8988T (cell line): Measurements from ENCODE around the gene DMD.

ENCODE experiments used
- DNase-seq: peaks from one replicate; pipeline ENCODE4 v3.0.0; 2011

The DMD gene

GRCh38 chrX:31316340-31316991 is 1894.9 kb downstream of the DMD start:
- no peak for DNase-seq

- no peak for DNase-seq
Observed at GRCh38 chrX:31314921-31315320, 1896.4 kb downstream of the DMD start.

DNA sequence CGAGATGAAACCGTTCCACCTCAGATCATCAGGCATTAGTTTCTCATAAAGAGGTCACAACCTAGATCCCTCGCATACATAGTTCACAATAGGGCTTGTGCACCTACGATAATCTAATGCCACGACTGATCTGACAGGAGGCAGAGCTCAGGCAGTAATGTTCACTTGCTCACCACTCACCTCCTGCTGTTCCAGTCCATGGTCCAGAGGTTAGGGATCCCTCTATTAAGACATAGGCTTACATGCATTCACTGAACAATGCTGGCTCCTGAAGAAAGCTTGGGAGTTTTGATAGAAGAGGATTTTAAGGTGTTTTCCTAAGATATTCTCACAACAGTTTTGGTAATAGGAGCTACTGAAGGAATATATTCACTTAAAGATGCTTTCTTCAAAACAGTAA is 1903.4 kb downstream of the DMD start:
- no peak for DNase-seq

- DNase-seq, result no peak
Observed at GRCh38 chrX:31302573-31303075, 1908.7 kb downstream of the DMD start.

DNA sequence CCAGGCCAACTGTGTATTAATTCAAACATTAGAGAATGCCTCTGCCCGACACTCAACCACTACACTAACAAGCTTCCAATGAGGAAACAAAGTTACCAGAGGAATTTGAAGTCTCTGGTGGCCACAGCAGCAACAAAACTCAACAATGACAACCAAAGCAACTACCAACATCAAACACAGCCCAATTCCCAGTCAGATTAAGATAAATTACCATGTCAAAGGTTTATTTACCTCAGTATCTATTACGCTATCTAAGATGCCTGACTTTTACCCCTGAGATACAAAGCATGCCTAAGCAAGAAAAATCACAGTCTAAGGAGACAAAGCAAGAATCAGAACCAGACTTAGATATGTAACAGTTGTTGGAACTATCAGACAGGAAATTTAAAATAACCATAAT is 1909.4 kb downstream of the DMD start:
- DNase-seq, result no peak

GRCh38 chrX:31301203-31301602 is 1910.1 kb downstream of the DMD start:
- no peak for DNase-seq

- no peak for DNase-seq
Observed at GRCh38 chrX:31298916-31299315, 1912.4 kb downstream of the DMD start.

DNA sequence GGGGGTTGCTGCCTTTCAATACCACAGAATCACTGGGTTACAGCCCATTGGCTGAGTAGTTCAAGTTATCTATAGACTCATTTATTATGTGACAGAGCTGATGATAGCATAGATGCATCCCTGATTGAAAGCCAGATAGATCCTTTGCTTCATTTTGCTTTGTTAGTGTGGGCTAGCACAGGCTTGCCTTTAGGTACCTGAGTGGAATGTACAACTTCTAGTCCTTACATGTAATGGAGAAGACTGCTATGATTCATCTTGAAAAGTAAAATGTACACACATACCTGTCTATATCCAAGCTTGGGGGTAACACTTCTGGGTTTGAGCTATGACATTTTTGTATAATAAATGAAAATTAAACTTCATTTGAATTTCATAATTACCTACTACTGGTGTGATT is 1913.5 kb downstream of the DMD start:
- no peak for DNase-seq

- DNase-seq, result no peak
Observed at GRCh38 chrX:31294475-31294874, 1916.9 kb downstream of the DMD start.

- DNase-seq, result no peak
Observed at GRCh38 chrX:31293409-31293808, 1917.9 kb downstream of the DMD start.

DNA sequence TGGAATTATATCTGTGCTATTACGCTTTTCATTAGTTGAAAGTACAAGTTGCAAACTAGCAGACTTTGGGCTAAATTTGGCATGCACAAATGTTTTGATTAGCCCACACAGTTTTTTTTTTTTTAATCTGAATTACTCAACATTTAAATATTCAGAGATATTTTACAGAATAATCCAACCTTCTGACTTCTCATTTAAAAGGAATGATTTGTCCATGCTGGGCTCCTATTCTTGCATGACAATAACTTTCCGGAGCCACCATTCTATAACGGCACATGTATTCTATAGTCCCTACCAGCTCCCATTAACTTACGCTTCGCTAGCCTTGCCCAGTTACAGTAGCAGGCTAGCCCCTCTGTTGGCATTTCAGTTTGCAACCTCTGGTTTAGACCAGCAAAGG is 1920.2 kb downstream of the DMD start:
- DNase-seq, result no peak

DNA sequence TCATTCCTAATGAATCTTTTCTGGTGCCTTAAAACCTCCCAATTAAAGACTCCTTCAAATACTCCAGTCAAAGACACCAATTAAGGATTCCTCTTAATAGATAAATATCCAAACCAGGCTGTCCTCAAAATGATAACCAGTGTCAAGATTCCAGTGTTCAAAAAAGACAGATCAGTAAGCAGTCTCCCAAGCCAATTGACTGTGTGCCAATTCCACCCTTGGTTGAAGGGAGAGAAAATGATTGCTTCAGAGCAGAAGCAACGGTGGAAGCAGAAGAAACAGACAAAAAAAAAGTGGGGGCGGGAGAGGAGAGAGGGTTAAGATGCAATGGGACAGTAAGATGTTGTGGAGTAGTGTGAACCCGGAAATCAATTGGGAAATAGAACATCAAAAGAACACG is 1923.5 kb downstream of the DMD start:
- DNase-seq, result no peak

DNA sequence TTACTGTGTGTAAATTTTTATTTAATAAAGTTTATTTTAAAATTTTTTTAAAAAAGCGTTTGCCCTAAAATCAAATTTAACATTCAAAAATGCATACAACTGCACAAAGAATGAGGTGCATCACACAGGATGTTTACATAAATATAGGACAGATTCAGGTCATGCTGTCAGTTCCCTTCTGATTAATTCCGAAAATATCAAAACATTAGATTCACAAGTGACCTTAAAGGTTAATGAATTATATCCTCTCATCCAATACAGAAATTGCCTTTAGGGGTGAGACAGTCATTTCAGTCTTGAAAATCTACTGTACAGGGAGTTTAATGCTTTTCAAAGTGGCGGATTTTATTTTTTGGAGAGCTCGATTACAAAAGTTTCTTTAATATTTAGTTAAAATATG is 1930.8 kb downstream of the DMD start:
- DNase-seq, result no peak

DNA sequence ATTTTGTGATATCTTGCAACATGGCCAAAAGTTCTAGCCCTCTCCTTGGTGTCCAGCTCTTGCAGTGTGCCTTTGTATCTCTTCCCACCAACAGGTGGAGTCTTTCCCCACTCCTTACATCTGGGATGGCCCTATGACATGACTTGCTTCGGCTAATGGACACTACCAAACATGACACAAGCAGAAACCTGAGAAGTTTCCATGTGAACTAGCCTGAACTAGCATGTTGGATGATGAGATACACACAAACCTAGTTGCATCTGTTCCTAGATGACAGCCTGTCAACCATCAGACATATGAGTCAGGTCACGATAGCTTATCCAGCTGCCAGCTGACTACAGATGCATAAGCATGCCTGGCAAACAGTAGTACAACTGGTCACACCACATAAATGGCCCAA is 1932.0 kb downstream of the DMD start:
- DNase-seq, result no peak

GRCh38 chrX:31272472-31272775 is 1938.9 kb downstream of the DMD start:
- DNase-seq, result no peak

DNA sequence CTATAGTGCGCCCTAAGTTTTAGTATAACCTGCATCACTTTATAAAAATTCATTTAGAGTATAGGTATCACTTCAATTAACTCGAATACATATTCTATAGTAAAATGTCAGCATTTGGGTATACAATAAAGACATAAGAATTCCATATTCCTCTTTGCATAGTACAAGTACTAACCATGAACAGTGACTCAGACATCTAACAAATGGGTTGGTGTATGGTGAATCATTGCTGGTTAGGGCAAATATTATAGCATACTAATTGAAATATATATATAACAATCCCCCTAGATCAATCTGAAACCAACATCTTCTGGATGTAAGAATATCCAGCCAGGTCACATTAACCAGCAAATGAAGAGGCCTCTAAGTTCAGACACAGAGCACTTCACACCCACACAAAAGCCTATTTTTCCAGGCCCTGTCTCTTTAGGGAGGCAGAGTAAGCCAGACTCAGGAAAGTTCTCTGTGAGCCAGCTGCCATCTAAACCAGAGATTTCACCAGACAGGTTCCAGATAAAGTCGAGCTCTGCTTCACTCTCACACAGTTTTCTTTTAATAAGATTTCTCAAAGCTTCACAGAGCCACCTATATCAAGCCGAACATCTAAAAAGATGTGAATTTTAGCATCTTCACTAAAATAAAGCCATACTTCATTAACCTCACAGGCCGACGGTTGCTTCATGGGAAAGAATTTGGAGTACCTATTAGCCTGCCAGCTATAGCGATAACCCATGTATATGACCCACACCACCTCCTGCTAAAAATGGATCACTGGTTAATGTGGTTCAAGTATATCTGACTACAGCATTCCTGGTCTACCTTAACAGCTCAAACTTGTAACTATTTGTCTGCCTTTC is 1939.5 kb downstream of the DMD start:
- no peak for DNase-seq

- DNase-seq, result no peak
Observed at GRCh38 chrX:31269914-31270313, 1941.4 kb downstream of the DMD start.

GRCh38 chrX:31268359-31268758 is 1943.0 kb downstream of the DMD start:
- DNase-seq, result no peak

- DNase-seq, result peak; percentile 46
Observed at GRCh38 chrX:31266203-31267076, 1944.9 kb downstream of the DMD start.

DNA sequence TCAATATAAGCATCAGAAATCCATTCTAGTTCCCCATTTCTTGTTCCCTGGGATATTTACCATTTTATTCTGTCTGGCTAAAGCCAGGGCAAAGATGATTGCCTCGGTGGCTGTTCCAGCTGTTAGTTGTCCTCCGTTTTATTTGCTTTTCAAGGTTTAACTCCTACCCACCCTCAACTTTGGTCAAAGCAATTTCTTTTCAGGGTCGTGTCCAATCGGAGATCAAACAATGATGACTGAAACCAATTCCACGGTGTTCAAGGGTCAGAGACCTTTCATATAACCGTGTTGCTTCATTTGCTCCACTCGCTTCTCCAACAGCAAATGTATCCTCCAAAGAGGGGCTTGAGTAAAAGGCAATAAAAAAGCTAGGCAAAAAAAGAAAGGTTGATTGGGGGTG is 1946.0 kb downstream of the DMD start:
- no peak for DNase-seq

DNA sequence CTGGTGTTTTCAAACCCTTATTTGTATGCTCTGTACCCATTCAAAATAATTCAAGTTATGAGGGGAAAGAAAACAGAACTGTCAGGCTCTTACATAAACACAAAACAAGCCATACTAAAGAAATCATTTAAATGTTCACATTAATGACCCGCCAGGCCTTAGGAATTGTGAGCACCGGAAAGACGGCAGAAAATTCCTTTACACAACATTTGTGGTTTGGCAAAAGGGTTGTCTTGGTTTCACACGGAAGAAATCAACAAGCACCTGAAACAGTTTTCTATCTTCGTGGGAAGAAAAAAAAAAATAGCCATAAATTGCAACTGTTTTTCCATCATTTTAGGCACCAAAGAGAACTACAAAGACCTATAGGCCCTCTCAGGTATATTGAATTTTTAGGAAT is 1951.0 kb downstream of the DMD start:
- DNase-seq, result no peak

DNA sequence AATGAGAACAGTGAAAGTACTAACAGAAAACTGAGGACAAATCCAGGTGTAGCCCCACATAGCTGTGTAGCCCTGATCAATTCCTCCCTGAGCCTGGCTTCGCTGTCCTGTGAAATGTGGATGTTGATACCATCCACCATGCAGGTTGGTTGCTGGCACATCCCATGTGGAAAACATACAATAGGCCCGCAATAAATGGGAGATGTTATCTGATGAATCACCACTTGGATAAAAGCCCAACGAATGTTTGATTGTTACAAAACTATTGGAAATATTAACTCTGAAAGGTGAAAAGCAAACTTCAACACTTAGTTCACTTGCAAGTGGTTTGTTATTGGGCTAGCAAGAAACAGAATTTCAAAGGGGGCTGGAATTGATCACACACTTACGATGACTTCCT is 1953.2 kb downstream of the DMD start:
- no peak for DNase-seq

GRCh38 chrX:31255310-31256033 is 1955.9 kb downstream of the DMD start:
- no peak for DNase-seq
